ENCODE results near the gene PLEKHA7. TPM values are rescaled to one million over a fixed set of nuclear protein-coding genes. Genes with fewer than 3 reads are reported as not detected.

The PLEKHA7 gene
- total RNA-seq, 2 experiments from 2014 or later, result 0.13 TPM; not detected in 1

GRCh38 chr11:16786131-16786530 lies 228.1 kb downstream of the PLEKHA7 start:
- H3K4me2 ChIP-seq (ENCODE audit: low read length), result no peak overlapping the region
- BruUV-seq (replicated peaks), result no TSS peak
- no peaks in the 10 kb centered on the region for H3K9me2 ChIP-seq (ENCODE audit: insufficient read depth, low read length)
- no peaks in the 10 kb centered on the region for H3K9me3 ChIP-seq (ENCODE audit: low read length)
- ChIA-PET POLR2A (no interaction called here), CTCF (ENCODE audit: unreplicated experiment) (interaction anchor here (0.6 kb wide), 1 partner anchor 9 kb away, joined by 3 read pairs; no protein-coding TSS in a partner anchor)
- intact Hi-C loops (cut with micrococcal nuclease; ENCODE audit: unreplicated experiment), result no loop called here
- no peaks in the 10 kb centered on the region for H4K20me1 ChIP-seq (ENCODE audit: insufficient read depth, low read length)
- no peaks in the 10 kb centered on the region for H3K4me1 ChIP-seq (ENCODE audit: insufficient read depth, low read length, poor library complexity, severe bottlenecking)
- H2AFZ ChIP-seq (ENCODE audit: low read length), result no peak overlapping the region
- H3K27ac ChIP-seq (ENCODE audit: low read depth, low read length, poor library complexity, severe bottlenecking), result no peak overlapping the region
- no peaks in the 10 kb centered on the region for H3K36me3 ChIP-seq (ENCODE audit: insufficient read depth, low read length)
- no peak for DNase-seq (ENCODE audit: low spot score)
- no peak overlapping the region for H3K4me3 ChIP-seq (ENCODE audit: low read depth, low read length, poor library complexity, severe bottlenecking)
- H3K79me2 ChIP-seq (ENCODE audit: insufficient read depth, low read depth, low read length), result no peaks in the 10 kb centered on the region
- TF ChIP-seq CTCF (conservative IDR thresholded peaks at IDR 0.05; ENCODE audit: low read length), result no peak

- intact Hi-C loops (cut with micrococcal nuclease; ENCODE audit: unreplicated experiment), result no loop called here
- Histone ChIP-seq H3K4me3 (ENCODE audit: low read depth, low read length, poor library complexity, severe bottlenecking) (no peak overlapping the region), H3K9me2 (ENCODE audit: insufficient read depth, low read length) (no peaks in the 10 kb centered on the region), H3K9me3 (ENCODE audit: low read length) (no peaks in the 10 kb centered on the region), H3K79me2 (ENCODE audit: insufficient read depth, low read depth, low read length) (no peaks in the 10 kb centered on the region), H3K4me2 (ENCODE audit: low read length) (no peak overlapping the region), H3K27ac (ENCODE audit: low read depth, low read length, poor library complexity, severe bottlenecking) (no peak overlapping the region), H3K4me1 (ENCODE audit: insufficient read depth, low read length, poor library complexity, severe bottlenecking) (no peaks in the 10 kb centered on the region), H4K20me1 (ENCODE audit: insufficient read depth, low read length) (no peaks in the 10 kb centered on the region), H3K36me3 (ENCODE audit: insufficient read depth, low read length) (no peaks in the 10 kb centered on the region), H2AFZ (ENCODE audit: low read length) (no peak overlapping the region)
- peak; percentile 59 for DNase-seq (ENCODE audit: low spot score)
- TF ChIP-seq EZH2phosphoT487 (IDR thresholded peaks at IDR 0.05; ENCODE audit: borderline replicate concordance, low read depth, low read length), result no peak
- TF ChIP-seq CTCF (conservative IDR thresholded peaks at IDR 0.05; ENCODE audit: low read length), result peak; percentile 83
- ChIA-PET CTCF (ENCODE audit: unreplicated experiment) (interaction anchor here (0.6 kb wide), 1 partner anchor 8 kb away, joined by 3 read pairs; no protein-coding TSS in a partner anchor), POLR2A (no interaction called here)
- no TSS peak for BruUV-seq (replicated peaks)
Observed at GRCh38 chr11:16785520-16786128, 228.6 kb downstream of the PLEKHA7 start.

GRCh38 chr11:16784666-16785065 lies 229.5 kb downstream of the PLEKHA7 start:
- intact Hi-C loops (cut with micrococcal nuclease; ENCODE audit: unreplicated experiment), result no loop called here
- Histone ChIP-seq H3K9me2 (ENCODE audit: insufficient read depth, low read length) (no peaks in the 10 kb centered on the region), H4K20me1 (ENCODE audit: insufficient read depth, low read length) (no peaks in the 10 kb centered on the region), H3K4me3 (ENCODE audit: low read depth, low read length, poor library complexity, severe bottlenecking) (no peak overlapping the region), H3K4me2 (ENCODE audit: low read length) (no peak overlapping the region), H2AFZ (ENCODE audit: low read length) (no peak overlapping the region), H3K36me3 (ENCODE audit: insufficient read depth, low read length) (no peaks in the 10 kb centered on the region), H3K79me2 (ENCODE audit: insufficient read depth, low read depth, low read length) (no peaks in the 10 kb centered on the region), H3K27ac (ENCODE audit: low read depth, low read length, poor library complexity, severe bottlenecking) (no peak overlapping the region), H3K9me3 (ENCODE audit: low read length) (no peaks in the 10 kb centered on the region), H3K4me1 (ENCODE audit: insufficient read depth, low read length, poor library complexity, severe bottlenecking) (no peaks in the 10 kb centered on the region)
- ChIA-PET CTCF (ENCODE audit: unreplicated experiment) (no interaction called here), POLR2A (interaction anchor here (0.6 kb wide), 1 partner anchor 1024 kb away, joined by 7 read pairs; no protein-coding TSS in a partner anchor)
- TF ChIP-seq CTCF (conservative IDR thresholded peaks at IDR 0.05; ENCODE audit: low read length) (no peak), EZH2phosphoT487 (IDR thresholded peaks at IDR 0.05; ENCODE audit: borderline replicate concordance, low read depth, low read length) (no peak)
- no peak for DNase-seq (ENCODE audit: low spot score)
- BruUV-seq (replicated peaks), result no TSS peak
